DOHH2 (cell line): ENCODE results near the gene CD164L2.
"Not testable (repeated sequence)": the region's sequence is repeated elsewhere in the genome, so short reads cannot be mapped to it uniquely, and the experiment has no call there.

Experiments
- H3F3A ChIP-seq: fragments of 200-600 bp; sonication (generic), shearing (Covaris generic); 2 replicates; pipeline ENCODE4 v1.6.0; 2016; ENCODE audit warnings: antibody characterized with exemption, mild to moderate bottlenecking; ENCODE audit not compliant: control insufficient read depth, insufficient read depth
- H3K27ac ChIP-seq: fragments of 200-600 bp; sonication (generic); 2 replicates; pipeline ENCODE4 v1.5.1; 2014; ENCODE audit warnings: low read depth, mild to moderate bottlenecking, low read length, moderate library complexity
- H3K27me3 ChIP-seq: fragments of 200-600 bp; sonication (generic); 2 replicates; pipeline ENCODE4 v1.6.1; 2014; ENCODE audit warnings: mild to moderate bottlenecking, low read length, mixed read lengths; ENCODE audit not compliant: control insufficient read depth
- H3K36me3 ChIP-seq: fragments of 200-600 bp; sonication (generic); 2 replicates; pipeline ENCODE4 v1.6.1; 2014; ENCODE audit warnings: mild to moderate bottlenecking, low read length, moderate library complexity, mixed read lengths; ENCODE audit not compliant: control insufficient read depth
- H3K4me1 ChIP-seq: fragments of 200-600 bp; sonication (generic); 2 replicates; pipeline ENCODE4 v1.6.1; 2014; ENCODE audit warnings: mild to moderate bottlenecking, low read length, mixed read lengths; ENCODE audit not compliant: control insufficient read depth
- H3K4me2 ChIP-seq: fragments of 200-600 bp; sonication (generic); 2 replicates; pipeline ENCODE4 v1.6.0; 2014; ENCODE audit warnings: mild to moderate bottlenecking, low read length, moderate library complexity
- H3K4me3 ChIP-seq: fragments of 200-600 bp; sonication (generic); 2 replicates; pipeline ENCODE4 v1.5.1; 2014; ENCODE audit warnings: mild to moderate bottlenecking, low read length, mixed read lengths
- H3K79me2 ChIP-seq: fragments of 200-600 bp; sonication (generic); 2 replicates; pipeline ENCODE4 v1.6.1; 2014; ENCODE audit warnings: mild to moderate bottlenecking, low read length, mixed read lengths; ENCODE audit not compliant: control insufficient read depth
- H3K9me2 ChIP-seq: fragments of 200-600 bp; sonication (generic); replicated peaks from 2 replicates; pipeline ENCODE4 v1.6.1; 2014; ENCODE audit warnings: mild to moderate bottlenecking, low read length, mixed read lengths; ENCODE audit not compliant: control insufficient read depth
- H3K9me3 ChIP-seq: fragments of 200-600 bp; sonication (generic); 2 replicates; pipeline ENCODE4 v1.6.1; 2014; ENCODE audit warnings: antibody characterized with exemption, low read length, mixed read lengths; ENCODE audit not compliant: control insufficient read depth, insufficient read depth
- H4K20me1 ChIP-seq: fragments of 200-600 bp; sonication (generic); 2 replicates; pipeline ENCODE4 v1.6.0; 2014; ENCODE audit warnings: low read depth, mild to moderate bottlenecking, antibody characterized with exemption, low read length, moderate library complexity; ENCODE audit not compliant: control insufficient read depth, insufficient read depth
- CTCF ChIP-seq: fragments of 200-600 bp; sonication (generic); IDR thresholded peaks from one replicate; pipeline ENCODE4 v1.5.1; 2014; ENCODE audit warnings: antibody characterized with exemption, mild to moderate bottlenecking, low read depth, low read length; ENCODE audit not compliant: poor library complexity, severe bottlenecking
- EZH2phosphoT487 ChIP-seq: fragments of 200-600 bp; sonication (generic); IDR thresholded peaks from 2 replicates; pipeline ENCODE4 v1.6.1; 2017; ENCODE audit warnings: borderline replicate concordance, mild to moderate bottlenecking, antibody characterized with exemption, low read length, moderate library complexity, mixed read lengths

The CD164L2 gene

GRCh38 chr1:27406362-27406680, 23.2 kb upstream of the CD164L2 start:
- no peaks in the 10 kb centered on the region for H3K9me2 ChIP-seq
- no peaks in the 10 kb centered on the region for H4K20me1 ChIP-seq
- no peaks in the 10 kb centered on the region for H3K79me2 ChIP-seq
- no peak overlapping the region for H3K4me2 ChIP-seq
- H3K4me1 ChIP-seq = peaks cover 22% of the 10 kb centered on the region
- no peaks in the 10 kb centered on the region for H3K9me3 ChIP-seq
- no peak for TF ChIP-seq EZH2phosphoT487
- TF ChIP-seq CTCF = no peak
- H3K27me3 ChIP-seq = no peaks in the 10 kb centered on the region
- H3K27ac ChIP-seq = no peak overlapping the region
- H3K4me3 ChIP-seq = no peak overlapping the region
- H3F3A ChIP-seq = 0 out of 2 replicates have a peak, but pooled peaks cover 4% of the 10 kb centered on the region
- peaks cover 23% of the 10 kb centered on the region for H3K36me3 ChIP-seq

- Histone ChIP-seq H3K4me1 (peaks cover 22% of the 10 kb centered on the region), H3K36me3 (peaks cover 18% of the 10 kb centered on the region)
- H3K79me2 ChIP-seq, H4K20me1 ChIP-seq, H3K27ac ChIP-seq, H3K4me3 ChIP-seq, H3F3A ChIP-seq, H3K27me3 ChIP-seq, H3K4me2 ChIP-seq, H3K9me3 ChIP-seq, H3K9me2 ChIP-seq: not testable (repeated sequence)
Measured at GRCh38 chr1:27405598-27406361, 22.6 kb upstream of the CD164L2 start.

- no peak for TF ChIP-seq CTCF
- TF ChIP-seq EZH2phosphoT487 = no peak
- no peak overlapping the region for H3K4me3 ChIP-seq
- H3K9me2 ChIP-seq = no peaks in the 10 kb centered on the region
- no peaks in the 10 kb centered on the region for H3K79me2 ChIP-seq
- H3F3A ChIP-seq = 0 out of 2 replicates have a peak, but pooled peaks cover 4% of the 10 kb centered on the region
- H3K36me3 ChIP-seq = peaks cover 11% of the 10 kb centered on the region
- no peak overlapping the region for H3K4me2 ChIP-seq
- no peak overlapping the region for H3K27ac ChIP-seq
- no peaks in the 10 kb centered on the region for H3K27me3 ChIP-seq
- H3K9me3 ChIP-seq = no peaks in the 10 kb centered on the region
- H3K4me1 ChIP-seq = peaks cover 22% of the 10 kb centered on the region
- no peaks in the 10 kb centered on the region for H4K20me1 ChIP-seq
Measured at GRCh38 chr1:27405074-27405473, 21.9 kb upstream of the CD164L2 start.

- peaks cover 5% of the 10 kb centered on the region; the same call in 1 of the 2 replicates for H3K36me3 ChIP-seq
- no peak overlapping the region for H3K4me3 ChIP-seq
- H3K9me2 ChIP-seq = no peaks in the 10 kb centered on the region
- H3F3A ChIP-seq = 0 out of 2 replicates have a peak, but pooled peaks cover 4% of the 10 kb centered on the region
- TF ChIP-seq CTCF (no peak), EZH2phosphoT487 (no peak)
- H3K27me3 ChIP-seq = no peaks in the 10 kb centered on the region
- no peaks in the 10 kb centered on the region for H3K9me3 ChIP-seq
- no peaks in the 10 kb centered on the region for H3K79me2 ChIP-seq
- peak overlapping the region; percentile 16; the same call in 1 of the 2 replicates for H3K4me2 ChIP-seq
- no peak overlapping the region for H3K27ac ChIP-seq
- peaks cover 22% of the 10 kb centered on the region for H3K4me1 ChIP-seq
- no peaks in the 10 kb centered on the region for H4K20me1 ChIP-seq
Measured at GRCh38 chr1:27403931-27404330, 20.8 kb upstream of the CD164L2 start.
